Natural killer cell treated with Interleukin-12 subunit alpha and Interleukin-12 subunit beta and Interleukin-15 and Interleukin-18, amount 100 ng/mL, for 72 hours (primary cell): ENCODE data around the gene HIGD1C. TPM values are rescaled to one million over a fixed set of nuclear protein-coding genes. Genes with fewer than 3 reads are reported as not detected.

Experiments
- ATAC-seq, 2 donors: fragments of 150-1000 bp; cut with Tn5 transposase in 1 of 2; sonication (Bioruptor Pico), chemical (Tn5 transposase) in 1 of 2; 2 replicates each; pipeline ENCODE4 v1.10.0; 2021
- DNase-seq: peaks from one replicate; pipeline ENCODE4 v3.0.0; 2022; ENCODE audit warnings: low spot score
- H3K27ac Mint-ChIP-seq, 2 donors: 1 replicate in 1 of 2; 2 replicates in 1 of 2; pipeline ENCODE4 v1.8.0; 2022; ENCODE audit warnings: mixed read lengths in 2 of 2, mild to moderate bottlenecking in 1 of 2, moderate library complexity in 1 of 2
- H3K27me3 Mint-ChIP-seq, 2 donors: 1 replicate in 1 of 2; 2 replicates in 1 of 2; pipeline ENCODE4 v1.8.0; 2022; ENCODE audit warnings: mixed read lengths in 2 of 2
- H3K36me3 Mint-ChIP-seq: one replicate; pipeline ENCODE4 v1.8.0; 2022; ENCODE audit warnings: mixed read lengths
- H3K4me1 Mint-ChIP-seq, 2 donors: 1 replicate in 1 of 2; 2 replicates in 1 of 2; pipeline ENCODE4 v1.8.0; 2022; ENCODE audit warnings: low read depth in 2 of 2, mixed read lengths in 2 of 2, mild to moderate bottlenecking in 1 of 2
- H3K4me3 Mint-ChIP-seq: one replicate; pipeline ENCODE4 v1.8.0; 2022; ENCODE audit warnings: mixed read lengths
- H3K9me3 Mint-ChIP-seq: 2 replicates; pipeline ENCODE4 v1.8.0; 2022; ENCODE audit warnings: mixed read lengths
- total RNA-seq, 2 donors: library from RNA; stranded (reverse); gene quantifications; one replicate each; pipeline ENCODE4 v1.2.3, GENCODE V29; 2022

The HIGD1C gene
- total RNA-seq, 2 donors from 2014 or later: not detected

GRCh38 chr12:50981319-50982239 is 29.2 kb downstream of the HIGD1C start:
- DNase-seq: no peak
- Mint-ChIP-seq H3K27me3 (no peaks in the 10 kb centered on the region), H3K4me3 (no peak overlapping the region), H3K4me1 (peaks cover 0 to 9% of the 10 kb centered on the region in 2 donors), H3K27ac (no peak overlapping the region), H3K9me3 (no peaks in the 10 kb centered on the region), H3K36me3 (peaks cover 6% of the 10 kb centered on the region)
- no peak for ATAC-seq

- H3K27me3 Mint-ChIP-seq: no peaks in the 10 kb centered on the region
- ATAC-seq: no peak
- no peak for DNase-seq
These were observed 32.4 kb downstream of the HIGD1C start for GRCh38 chr12:50984586-50985298.

GRCh38 chr12:50985322-50985721 is 33.0 kb downstream of the HIGD1C start:
- Mint-ChIP-seq H3K27me3 (no peaks in the 10 kb centered on the region), H3K4me1 (no peaks in the 10 kb centered on the region), H3K27ac (peak overlapping the region in 1 of 2 donors; percentile 19), H3K9me3 (no peaks in the 10 kb centered on the region), H3K4me3 (no peak overlapping the region), H3K36me3 (peaks cover 15% of the 10 kb centered on the region)
- ATAC-seq: no peak
- no peak for DNase-seq

More at GRCh38 chr12:50984586-50985298, 32.4 kb downstream of the HIGD1C start:
- peak overlapping the region in 1 of 2 donors; percentile 19 for H3K27ac Mint-ChIP-seq
- H3K36me3 Mint-ChIP-seq: peaks cover 13% of the 10 kb centered on the region
- H3K4me3 Mint-ChIP-seq: no peak overlapping the region
- peaks cover 0 to 1% of the 10 kb centered on the region in 2 donors for H3K4me1 Mint-ChIP-seq
- H3K9me3 Mint-ChIP-seq: no peaks in the 10 kb centered on the region

- H3K4me3 Mint-ChIP-seq: no peak overlapping the region
- H3K27me3 Mint-ChIP-seq: no peaks in the 10 kb centered on the region
- H3K36me3 Mint-ChIP-seq: peaks cover 30% of the 10 kb centered on the region
- no peak for DNase-seq
- no peaks in the 10 kb centered on the region for H3K4me1 Mint-ChIP-seq
- ATAC-seq: no peak
- no peaks in the 10 kb centered on the region for H3K9me3 Mint-ChIP-seq
- H3K27ac Mint-ChIP-seq: no peak overlapping the region
These were observed 34.8 kb downstream of the HIGD1C start for GRCh38 chr12:50986966-50987737.

- H3K27ac Mint-ChIP-seq: no peak overlapping the region
- H3K4me3 Mint-ChIP-seq: no peak overlapping the region
- H3K36me3 Mint-ChIP-seq: peaks cover 32% of the 10 kb centered on the region
- ATAC-seq (no peak), DNase-seq (no peak)
- no peaks in the 10 kb centered on the region for H3K27me3 Mint-ChIP-seq
- H3K4me1 Mint-ChIP-seq: no peaks in the 10 kb centered on the region
- no peaks in the 10 kb centered on the region for H3K9me3 Mint-ChIP-seq
These were observed 35.7 kb downstream of the HIGD1C start for GRCh38 chr12:50988051-50988450.

DNA sequence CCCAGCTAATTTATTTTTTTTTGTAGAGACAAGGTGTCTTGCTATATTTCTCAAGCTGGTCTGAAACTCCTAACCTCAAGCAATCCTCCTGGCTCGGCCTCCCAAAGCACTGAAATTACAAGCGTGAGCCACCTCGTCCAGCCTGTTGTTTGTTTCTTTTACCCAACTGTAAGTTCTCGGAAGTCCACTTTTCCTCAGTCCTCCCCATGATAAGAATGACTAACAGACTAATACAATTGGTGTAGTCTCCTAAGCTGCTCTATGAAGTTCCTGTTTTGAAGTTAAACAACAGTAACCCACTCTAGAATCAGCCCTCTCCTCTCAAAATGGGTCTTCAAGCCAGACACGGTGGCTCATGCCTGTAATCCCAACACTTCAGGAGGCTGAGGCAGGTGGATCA is 36.5 kb downstream of the HIGD1C start:
- DNase-seq (no peak), ATAC-seq (no peak)
- Mint-ChIP-seq H3K4me3 (no peak overlapping the region), H3K36me3 (peaks cover 32% of the 10 kb centered on the region), H3K4me1 (no peaks in the 10 kb centered on the region), H3K27me3 (no peaks in the 10 kb centered on the region), H3K27ac (no peak overlapping the region), H3K9me3 (no peaks in the 10 kb centered on the region)

- ATAC-seq (no peak), DNase-seq (no peak)
- Mint-ChIP-seq H3K4me1 (no peaks in the 10 kb centered on the region), H3K27ac (peak overlapping the region in 1 of 2 donors; percentile 23), H3K36me3 (peaks cover 40% of the 10 kb centered on the region), H3K4me3 (no peak overlapping the region), H3K9me3 (no peaks in the 10 kb centered on the region), H3K27me3 (no peaks in the 10 kb centered on the region)
These were observed 37.9 kb downstream of the HIGD1C start for GRCh38 chr12:50990147-50990727.

- DNase-seq (no peak), ATAC-seq (no peak)
- no peaks in the 10 kb centered on the region for H3K9me3 Mint-ChIP-seq
- H3K4me3 Mint-ChIP-seq: no peak overlapping the region
- H3K27me3 Mint-ChIP-seq: no peaks in the 10 kb centered on the region
- H3K27ac Mint-ChIP-seq: peak overlapping the region in 1 of 2 donors; percentile 23
- peaks cover 40% of the 10 kb centered on the region for H3K36me3 Mint-ChIP-seq
- no peaks in the 10 kb centered on the region for H3K4me1 Mint-ChIP-seq
These were observed 38.4 kb downstream of the HIGD1C start for GRCh38 chr12:50990791-50991190.

DNA sequence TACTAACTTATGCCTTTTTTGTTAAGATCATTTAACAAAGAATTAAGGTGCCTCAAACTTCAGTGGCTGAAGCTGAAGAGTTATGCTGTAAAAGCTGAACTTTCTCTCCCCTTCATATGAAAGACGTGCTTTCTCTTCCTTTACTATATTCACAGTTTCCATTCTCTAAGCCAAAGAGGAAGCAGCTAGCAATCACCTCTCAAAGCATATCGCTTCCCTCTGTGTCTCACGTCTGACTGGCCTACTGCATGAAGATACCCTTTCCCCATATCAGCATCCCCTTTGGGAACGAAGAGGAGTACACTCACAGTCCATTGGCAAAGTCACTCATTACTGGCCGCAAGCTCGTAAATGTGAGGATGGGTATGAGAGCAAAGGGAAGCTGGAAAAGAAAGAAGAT is 38.9 kb downstream of the HIGD1C start:
- no peaks in the 10 kb centered on the region for H3K27me3 Mint-ChIP-seq
- no peak for ATAC-seq

DNA sequence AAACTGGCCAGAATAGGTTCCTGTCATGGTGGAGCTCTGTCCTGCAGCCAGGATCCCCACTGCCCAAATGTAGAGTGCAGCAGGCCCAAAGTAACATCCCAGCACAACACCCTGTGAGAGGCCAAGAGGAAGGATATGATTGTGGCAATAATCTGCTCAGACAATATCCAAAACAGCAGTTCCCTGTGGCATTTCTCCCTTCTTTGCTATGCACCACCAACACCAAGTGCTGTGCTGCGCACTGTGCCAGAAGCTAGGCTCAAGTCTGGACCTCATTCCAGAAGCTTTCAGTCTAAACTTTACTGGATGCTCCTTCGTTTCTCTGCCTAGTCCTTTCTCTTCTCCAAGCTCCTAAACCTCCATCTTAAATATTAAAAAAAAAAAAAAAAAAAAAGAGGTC is 40.5 kb downstream of the HIGD1C start:
- Mint-ChIP-seq H3K4me1 (no peaks in the 10 kb centered on the region), H3K4me3 (no peak overlapping the region), H3K27me3 (no peaks in the 10 kb centered on the region), H3K9me3 (no peaks in the 10 kb centered on the region), H3K27ac (no peak overlapping the region), H3K36me3 (peaks cover 40% of the 10 kb centered on the region)
- no peak for DNase-seq
- no peak for ATAC-seq

More for the DNA sequence above, 38.9 kb downstream of the HIGD1C start:
- Mint-ChIP-seq H3K4me3 (no peak overlapping the region), H3K27ac (no peak overlapping the region), H3K9me3 (no peaks in the 10 kb centered on the region), H3K36me3 (peaks cover 40% of the 10 kb centered on the region), H3K4me1 (no peaks in the 10 kb centered on the region)
- no peak for DNase-seq

GRCh38 chr12:50999093-50999492 is 46.7 kb downstream of the HIGD1C start:
- Mint-ChIP-seq H3K27ac (no peak overlapping the region), H3K4me3 (no peak overlapping the region), H3K9me3 (no peaks in the 10 kb centered on the region), H3K27me3 (no peaks in the 10 kb centered on the region), H3K4me1 (no peaks in the 10 kb centered on the region), H3K36me3 (peaks cover 22% of the 10 kb centered on the region)
- ATAC-seq: no peak
- DNase-seq: no peak

- no peak overlapping the region for H3K4me3 Mint-ChIP-seq
- H3K4me1 Mint-ChIP-seq: no peaks in the 10 kb centered on the region
- H3K9me3 Mint-ChIP-seq: no peaks in the 10 kb centered on the region
- no peak overlapping the region for H3K27ac Mint-ChIP-seq
- no peaks in the 10 kb centered on the region for H3K27me3 Mint-ChIP-seq
- DNase-seq (no peak), ATAC-seq (no peak)
- H3K36me3 Mint-ChIP-seq: peaks cover 15% of the 10 kb centered on the region
These were observed 47.9 kb downstream of the HIGD1C start for GRCh38 chr12:51000245-51000644.

DNA sequence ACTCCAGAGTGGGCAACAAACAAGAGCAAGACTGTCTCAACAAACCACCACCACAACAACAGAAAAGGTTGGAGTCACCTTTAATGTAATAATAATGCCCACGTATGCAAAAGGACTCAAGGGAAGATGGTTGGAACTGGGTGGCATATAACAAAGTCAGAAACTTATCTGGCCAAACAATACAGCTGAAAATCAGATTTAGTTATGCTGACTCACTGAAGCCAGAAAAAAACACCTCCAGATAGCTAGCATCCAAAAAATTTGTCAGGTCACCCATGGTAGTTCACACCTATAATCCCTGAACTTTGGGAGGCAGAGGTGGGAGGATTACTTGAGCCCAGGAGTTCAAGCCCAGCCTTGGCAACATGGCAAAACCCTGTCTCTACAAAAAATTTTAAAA is 49.5 kb downstream of the HIGD1C start:
- H3K27ac Mint-ChIP-seq: no peak overlapping the region
- no peak for ATAC-seq
- no peaks in the 10 kb centered on the region for H3K9me3 Mint-ChIP-seq
- H3K4me3 Mint-ChIP-seq: no peak overlapping the region
- no peaks in the 10 kb centered on the region for H3K27me3 Mint-ChIP-seq
- no peaks in the 10 kb centered on the region for H3K4me1 Mint-ChIP-seq
- peaks cover 15% of the 10 kb centered on the region for H3K36me3 Mint-ChIP-seq
- DNase-seq: no peak
